ENCODE results near the gene SLX4IP. TPM values are rescaled to one million over a fixed set of nuclear protein-coding genes. Genes with fewer than 3 reads are reported as not detected.
"Not testable (repeated sequence)": the region's sequence is repeated elsewhere in the genome, so short reads cannot be mapped to it uniquely, and the experiment has no call there.

The SLX4IP gene
- total and polyA plus RNA-seq, 2 donors (not counting 3 experiments of a cell fraction or from before 2014, with no cell fraction given): 1.9 to 4.5 TPM

- ChIA-PET CTCF (no interaction called here), POLR2A (no interaction called here)
- intact Hi-C loops (cut with micrococcal nuclease): no loop called here
- Histone ChIP-seq H3K4me2 (ENCODE audit: insufficient read depth, low read length) (no peak overlapping the region), H3K4me3 (replicated peaks in 1 of 3; ENCODE audit: insufficient read depth in 1 of 3, low read depth in 1 of 3, low read length in 3 of 3) (no peak overlapping the region), H3K36me3 (ENCODE audit: control insufficient read depth in 2 of 2, extremely low read depth in 1 of 2, insufficient read depth in 2 of 2, low read length in 2 of 2) (no peaks in the 10 kb centered on the region), H3K4me1 (ENCODE audit: control insufficient read depth, extremely low read depth, insufficient read depth, low read length) (no peaks in the 10 kb centered on the region), H3K9ac (replicated peaks; ENCODE audit: extremely low read depth, insufficient read depth, low read length) (no peak overlapping the region), H3K27ac (ENCODE audit: insufficient read depth, low read depth, low read length) (no peak overlapping the region), H3K9me3 (replicated peaks; ENCODE audit: control insufficient read depth, insufficient read depth, low read length) (no peaks in the 10 kb centered on the region), H2AFZ (ENCODE audit: low read depth, low read length) (no peak overlapping the region), H3K27me3 (ENCODE audit: control insufficient read depth in 2 of 2, insufficient read depth in 2 of 2, low read length in 2 of 2) (no peaks in the 10 kb centered on the region), H3K9me1 (replicated peaks; ENCODE audit: control insufficient read depth, extremely low read depth, insufficient read depth, low read length) (no peaks in the 10 kb centered on the region), H3K79me2 (ENCODE audit: control insufficient read depth, insufficient read depth, low read length) (no peaks in the 10 kb centered on the region), H4K20me1 (replicated peaks; ENCODE audit: control insufficient read depth, extremely low read depth, insufficient read depth, low read length) (no peaks in the 10 kb centered on the region)
- TF ChIP-seq MAX (IDR thresholded peaks at IDR 0.05; ENCODE audit: insufficient read depth, insufficient read length) (no peak), POLR2A (IDR thresholded peaks at IDR 0.05; ENCODE audit: low read depth, low read length) (no peak), FOS (IDR thresholded peaks at IDR 0.05; ENCODE audit: borderline replicate concordance, insufficient read depth, low read length) (no peak), JUN (IDR thresholded peaks at IDR 0.05; ENCODE audit: borderline replicate concordance, insufficient read depth, insufficient read length, low read depth) (no peak)
- FAIRE-seq (no peak), DNase-seq (ENCODE audit: low read depth, low spot score) (no peak)
- dilution Hi-C loops (cut with MboI; ENCODE audit: extremely low pct_ligation_motif_present, low sequenced_read_pairs): no loop called here
- BruUV-seq (replicated peaks): no TSS peak
Observed at GRCh38 chr20:10390709-10391108, 44.4 kb upstream of the SLX4IP start.

- H3K79me2 ChIP-seq (ENCODE audit: control insufficient read depth, insufficient read depth, low read length); BruUV-seq (replicated peaks); H4K20me1 ChIP-seq (replicated peaks; ENCODE audit: control insufficient read depth, extremely low read depth, insufficient read depth, low read length); intact Hi-C loops (cut with micrococcal nuclease); H3K27me3 ChIP-seq (ENCODE audit: control insufficient read depth in 2 of 2, insufficient read depth in 2 of 2, low read length in 2 of 2); H3K4me2 ChIP-seq (ENCODE audit: insufficient read depth, low read length); DNase-seq (ENCODE audit: low read depth, low spot score); H3K27ac ChIP-seq (ENCODE audit: insufficient read depth, low read depth, low read length); POLR2A ChIA-PET; H3K9ac ChIP-seq (replicated peaks; ENCODE audit: extremely low read depth, insufficient read depth, low read length); H3K4me1 ChIP-seq (ENCODE audit: control insufficient read depth, extremely low read depth, insufficient read depth, low read length); H2AFZ ChIP-seq (ENCODE audit: low read depth, low read length); H3K36me3 ChIP-seq (ENCODE audit: control insufficient read depth in 2 of 2, extremely low read depth in 1 of 2, insufficient read depth in 2 of 2, low read length in 2 of 2); FAIRE-seq; dilution Hi-C loops (cut with MboI; ENCODE audit: extremely low pct_ligation_motif_present, low sequenced_read_pairs); H3K9me1 ChIP-seq (replicated peaks; ENCODE audit: control insufficient read depth, extremely low read depth, insufficient read depth, low read length); H3K4me3 ChIP-seq (replicated peaks in 1 of 3; ENCODE audit: insufficient read depth in 1 of 3, low read depth in 1 of 3, low read length in 3 of 3); CTCF ChIA-PET; H3K9me3 ChIP-seq (replicated peaks; ENCODE audit: control insufficient read depth, insufficient read depth, low read length): not testable (repeated sequence)
Observed at GRCh38 chr20:10394752-10395151, 40.4 kb upstream of the SLX4IP start.
